Measurements from ENCODE around the gene PTPRD. TPM values are rescaled to one million over a fixed set of nuclear protein-coding genes. Genes with fewer than 3 reads are reported as not detected.

Gene PTPRD
- total RNA-seq, 1 experiment from 2014 or later: not detected

DNA sequence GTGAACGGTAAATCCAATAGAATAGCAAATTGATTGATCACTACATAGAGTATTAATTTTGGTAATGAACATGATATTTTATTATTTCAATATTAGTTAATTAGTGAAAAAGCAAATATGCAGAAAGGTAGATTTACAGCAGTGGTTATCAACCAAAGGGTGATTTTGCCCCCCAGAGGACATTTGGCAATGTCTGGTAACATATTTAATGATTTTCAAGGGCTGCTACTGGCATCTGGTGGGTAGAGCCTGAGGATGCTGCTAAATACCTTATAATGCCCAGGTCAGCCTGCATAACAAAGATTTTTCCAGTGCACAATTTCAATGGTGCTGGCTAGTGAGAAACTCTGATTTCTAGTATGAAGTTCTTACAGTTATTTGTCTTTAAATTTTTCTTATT lies 1313.7 kb downstream of the PTPRD start:
- Histone ChIP-seq H3K27ac (ENCODE audit: low read length) (no peak overlapping the region), H3K27me3 (ENCODE audit: control insufficient read depth, insufficient read depth, low read length) (no peaks in the 10 kb centered on the region), H3K4me1 (ENCODE audit: control insufficient read depth, insufficient read depth, low read length) (no peaks in the 10 kb centered on the region), H3K4me3 (ENCODE audit: low read depth in 2 of 2, low read length in 2 of 2) (no peak overlapping the region), H3K36me3 (ENCODE audit: control insufficient read depth, insufficient read depth, low read length) (no peaks in the 10 kb centered on the region), H3K9me3 (ENCODE audit: control insufficient read depth, insufficient read depth, low read depth, low read length) (no peaks in the 10 kb centered on the region)
- intact Hi-C loops (cut with micrococcal nuclease; ENCODE audit: unreplicated experiment): no loop called here
- ATAC-seq (no peak), DNase-seq (ENCODE audit: low read depth, low spot score) (no peak)
- ChIA-PET CTCF (no interaction called here), POLR2A (no interaction called here)
- in situ Hi-C loops (cut with HindIII; ENCODE audit: low pct_unique_long_range_greater_than_20kb, low sequenced_read_pairs): no loop called here
- BruUV-seq (replicated peaks): no TSS peak
- TF ChIP-seq POLR2AphosphoS5 (IDR thresholded peaks at IDR 0.05; ENCODE audit: low read depth, low read length) (no peak), TCF7L2 (IDR thresholded peaks at IDR 0.05; ENCODE audit: low read depth, low read length) (no peak), SIN3A (IDR thresholded peaks at IDR 0.05; ENCODE audit: borderline replicate concordance, insufficient read depth, low read depth, low read length) (no peak)
- TF ChIP-seq, protein P1, sequence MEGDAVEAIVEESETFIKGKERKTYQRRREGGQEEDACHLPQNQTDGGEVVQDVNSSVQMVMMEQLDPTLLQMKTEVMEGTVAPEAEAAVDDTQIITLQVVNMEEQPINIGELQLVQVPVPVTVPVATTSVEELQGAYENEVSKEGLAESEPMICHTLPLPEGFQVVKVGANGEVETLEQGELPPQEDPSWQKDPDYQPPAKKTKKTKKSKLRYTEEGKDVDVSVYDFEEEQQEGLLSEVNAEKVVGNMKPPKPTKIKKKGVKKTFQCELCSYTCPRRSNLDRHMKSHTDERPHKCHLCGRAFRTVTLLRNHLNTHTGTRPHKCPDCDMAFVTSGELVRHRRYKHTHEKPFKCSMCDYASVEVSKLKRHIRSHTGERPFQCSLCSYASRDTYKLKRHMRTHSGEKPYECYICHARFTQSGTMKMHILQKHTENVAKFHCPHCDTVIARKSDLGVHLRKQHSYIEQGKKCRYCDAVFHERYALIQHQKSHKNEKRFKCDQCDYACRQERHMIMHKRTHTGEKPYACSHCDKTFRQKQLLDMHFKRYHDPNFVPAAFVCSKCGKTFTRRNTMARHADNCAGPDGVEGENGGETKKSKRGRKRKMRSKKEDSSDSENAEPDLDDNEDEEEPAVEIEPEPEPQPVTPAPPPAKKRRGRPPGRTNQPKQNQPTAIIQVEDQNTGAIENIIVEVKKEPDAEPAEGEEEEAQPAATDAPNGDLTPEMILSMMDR (IDR thresholded peaks at IDR 0.05): no peak
- TF ChIP-seq, protein P2, sequence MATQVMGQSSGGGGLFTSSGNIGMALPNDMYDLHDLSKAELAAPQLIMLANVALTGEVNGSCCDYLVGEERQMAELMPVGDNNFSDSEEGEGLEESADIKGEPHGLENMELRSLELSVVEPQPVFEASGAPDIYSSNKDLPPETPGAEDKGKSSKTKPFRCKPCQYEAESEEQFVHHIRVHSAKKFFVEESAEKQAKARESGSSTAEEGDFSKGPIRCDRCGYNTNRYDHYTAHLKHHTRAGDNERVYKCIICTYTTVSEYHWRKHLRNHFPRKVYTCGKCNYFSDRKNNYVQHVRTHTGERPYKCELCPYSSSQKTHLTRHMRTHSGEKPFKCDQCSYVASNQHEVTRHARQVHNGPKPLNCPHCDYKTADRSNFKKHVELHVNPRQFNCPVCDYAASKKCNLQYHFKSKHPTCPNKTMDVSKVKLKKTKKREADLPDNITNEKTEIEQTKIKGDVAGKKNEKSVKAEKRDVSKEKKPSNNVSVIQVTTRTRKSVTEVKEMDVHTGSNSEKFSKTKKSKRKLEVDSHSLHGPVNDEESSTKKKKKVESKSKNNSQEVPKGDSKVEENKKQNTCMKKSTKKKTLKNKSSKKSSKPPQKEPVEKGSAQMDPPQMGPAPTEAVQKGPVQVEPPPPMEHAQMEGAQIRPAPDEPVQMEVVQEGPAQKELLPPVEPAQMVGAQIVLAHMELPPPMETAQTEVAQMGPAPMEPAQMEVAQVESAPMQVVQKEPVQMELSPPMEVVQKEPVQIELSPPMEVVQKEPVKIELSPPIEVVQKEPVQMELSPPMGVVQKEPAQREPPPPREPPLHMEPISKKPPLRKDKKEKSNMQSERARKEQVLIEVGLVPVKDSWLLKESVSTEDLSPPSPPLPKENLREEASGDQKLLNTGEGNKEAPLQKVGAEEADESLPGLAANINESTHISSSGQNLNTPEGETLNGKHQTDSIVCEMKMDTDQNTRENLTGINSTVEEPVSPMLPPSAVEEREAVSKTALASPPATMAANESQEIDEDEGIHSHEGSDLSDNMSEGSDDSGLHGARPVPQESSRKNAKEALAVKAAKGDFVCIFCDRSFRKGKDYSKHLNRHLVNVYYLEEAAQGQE (IDR thresholded peaks at IDR 0.05; ENCODE audit: insufficient read depth in 1 of 2, low read depth in 2 of 2, low read length in 1 of 2): no peak

DNA sequence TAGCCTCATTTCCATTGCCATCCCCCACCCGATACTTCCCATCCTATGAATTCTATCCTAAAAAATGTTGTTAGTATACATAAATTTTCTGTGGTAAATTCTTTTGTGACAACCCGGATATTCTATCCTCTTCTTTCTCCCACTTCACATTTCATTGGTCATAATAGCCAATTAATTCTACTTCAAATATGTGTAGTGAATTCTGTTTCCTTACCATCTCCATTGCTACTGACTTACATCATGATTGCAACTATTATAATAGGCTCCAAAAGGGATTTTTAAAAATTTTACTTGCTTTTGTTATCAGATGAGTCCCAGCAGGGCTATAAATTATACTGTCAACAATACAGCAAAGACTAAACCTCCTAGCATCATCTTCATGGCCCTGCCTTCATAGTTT lies 1326.8 kb downstream of the PTPRD start:
- ATAC-seq (no peak), DNase-seq (ENCODE audit: low read depth, low spot score) (no peak)
- TF ChIP-seq, protein P2 (IDR thresholded peaks at IDR 0.05; ENCODE audit: insufficient read depth in 1 of 2, low read depth in 2 of 2, low read length in 1 of 2): no peak
- Histone ChIP-seq H3K36me3 (ENCODE audit: control insufficient read depth, insufficient read depth, low read length) (no peaks in the 10 kb centered on the region), H3K27ac (ENCODE audit: low read length) (no peak overlapping the region), H3K4me1 (ENCODE audit: control insufficient read depth, insufficient read depth, low read length) (no peaks in the 10 kb centered on the region), H3K4me3 (ENCODE audit: low read depth in 2 of 2, low read length in 2 of 2) (no peak overlapping the region), H3K27me3 (ENCODE audit: control insufficient read depth, insufficient read depth, low read length) (no peaks in the 10 kb centered on the region), H3K9me3 (ENCODE audit: control insufficient read depth, insufficient read depth, low read depth, low read length) (no peaks in the 10 kb centered on the region)
- POLR2A ChIA-PET: no interaction called here
- in situ Hi-C loops (cut with HindIII; ENCODE audit: low pct_unique_long_range_greater_than_20kb, low sequenced_read_pairs) (no loop called here), intact Hi-C loops (cut with micrococcal nuclease; ENCODE audit: unreplicated experiment) (no loop called here)
- no TSS peak for BruUV-seq (replicated peaks)
- CTCF ChIA-PET: no interaction called here
